Trophoblast cell (in vitro differentiated cells and primary cell): ENCODE measurements around the gene COX7A2L.

Experiments
- DNase-seq, 2 donors: peaks; one replicate each; pipeline ENCODE4 v3.0.0-alpha.2; 2016
- H2AFZ ChIP-seq: 2 replicates; pipeline ENCODE4 v1.6.1; 2013; ENCODE audit warnings: low read length, moderate library complexity, mild to moderate bottlenecking; ENCODE audit not compliant: insufficient read depth, poor library complexity
- H2AK5ac ChIP-seq: 2 replicates; pipeline ENCODE4 v1.6.1; 2013; ENCODE audit warnings: mild to moderate bottlenecking, low read length
- H2BK120ac ChIP-seq: 2 replicates; pipeline ENCODE4 v1.6.1; 2013; ENCODE audit warnings: low read length, mild to moderate bottlenecking, moderate library complexity; ENCODE audit not compliant: insufficient read depth, poor library complexity
- H2BK12ac ChIP-seq: 2 replicates; pipeline ENCODE4 v1.6.1; 2013; ENCODE audit warnings: mild to moderate bottlenecking, low read length, moderate library complexity
- H2BK5ac ChIP-seq: 2 replicates; pipeline ENCODE4 v1.6.1; 2013; ENCODE audit warnings: low read length, low read depth, moderate library complexity, mild to moderate bottlenecking; ENCODE audit not compliant: poor library complexity
- H3K14ac ChIP-seq: 2 replicates; pipeline ENCODE4 v1.6.1; 2013; ENCODE audit warnings: mild to moderate bottlenecking, low read length
- H3K18ac ChIP-seq: 2 replicates; pipeline ENCODE4 v1.6.1; 2013; ENCODE audit warnings: mild to moderate bottlenecking, low read length
- H3K23ac ChIP-seq: 2 replicates; pipeline ENCODE4 v1.6.1; 2013; ENCODE audit warnings: low read length
- H3K27ac ChIP-seq: 2 replicates; pipeline ENCODE4 v1.5.1; 2013; ENCODE audit warnings: low read depth, mild to moderate bottlenecking, inconsistent platforms, low read length, moderate library complexity
- H3K27me3 ChIP-seq: 2 replicates; pipeline ENCODE4 v1.6.1; 2013; ENCODE audit warnings: inconsistent platforms, mild to moderate bottlenecking, low read length, moderate library complexity; ENCODE audit not compliant: insufficient read depth
- H3K36me3 ChIP-seq, 2 experiments: 1 replicate in 1 of 2; 2 replicates in 1 of 2; pipeline ENCODE4 v1.6.1; 2013; ENCODE audit warnings: low read length in 2 of 2, mild to moderate bottlenecking in 2 of 2, moderate library complexity in 1 of 2; ENCODE audit not compliant: insufficient read depth in 2 of 2, control insufficient read depth in 1 of 2
- H3K4ac ChIP-seq: 2 replicates; pipeline ENCODE4 v1.6.1; 2013; ENCODE audit warnings: low read depth, mild to moderate bottlenecking, low read length, moderate library complexity
- H3K4me1 ChIP-seq, 2 experiments: 1 replicate in 1 of 2; 2 replicates in 1 of 2; pipeline ENCODE4 v1.6.1; 2013; ENCODE audit warnings: low read length in 2 of 2, mild to moderate bottlenecking in 2 of 2, moderate library complexity in 1 of 2; ENCODE audit not compliant: insufficient read depth in 2 of 2, control insufficient read depth in 1 of 2
- H3K4me2 ChIP-seq: 2 replicates; pipeline ENCODE4 v1.6.1; 2013; ENCODE audit warnings: inconsistent platforms, mild to moderate bottlenecking, low read length, moderate library complexity
- H3K4me3 ChIP-seq: 2 replicates; pipeline ENCODE4 v1.5.1; 2013; ENCODE audit warnings: mild to moderate bottlenecking, low read depth, low read length, inconsistent platforms
- H3K79me1 ChIP-seq: one replicate; pipeline ENCODE4 v1.6.1; 2013; ENCODE audit warnings: low read length
- H3K79me2 ChIP-seq: 2 replicates; pipeline ENCODE4 v1.6.1; 2013; ENCODE audit warnings: low read length, mild to moderate bottlenecking; ENCODE audit not compliant: control insufficient read depth, insufficient read depth, poor library complexity
- H3K9ac ChIP-seq: 2 replicates; pipeline ENCODE4 v1.6.1; 2013; ENCODE audit warnings: mild to moderate bottlenecking, low read length
- H3K9me3 ChIP-seq: 2 replicates; pipeline ENCODE4 v1.6.1; 2013; ENCODE audit warnings: low read depth, mild to moderate bottlenecking, control low read depth, inconsistent platforms, low read length; ENCODE audit not compliant: insufficient read depth
- H4K12ac ChIP-seq: 2 replicates; pipeline ENCODE4 v1.6.1; 2013; ENCODE audit warnings: low read depth, mild to moderate bottlenecking, low read length, moderate library complexity
- H4K8ac ChIP-seq: 2 replicates; pipeline ENCODE4 v1.6.1; 2013; ENCODE audit warnings: low read depth, mild to moderate bottlenecking, low read length, moderate library complexity
- H4K91ac ChIP-seq: one replicate; pipeline ENCODE4 v1.6.1; 2013; ENCODE audit warnings: low read depth, mild to moderate bottlenecking, low read length, moderate library complexity
- WGBS: extraction: QIAGEN DNeasy Blood & Tissue Kit; methylation state at CpG from one replicate; pipeline ENCODE4 v1.1.7; 2013; ENCODE audit warnings: missing lambda C conversion rate; ENCODE audit not compliant: insufficient read length, insufficient coverage; ENCODE audit errors: extremely low coverage; 5-methylcytosine and 5-hydroxymethylcytosine counted together

COX7A2L gene

GRCh38 chr2:42307180-42307579 is 53.8 kb downstream of the COX7A2L start:
- H4K91ac ChIP-seq, result no peak overlapping the region
- no peak overlapping the region for H3K4me2 ChIP-seq
- no peak overlapping the region for H4K8ac ChIP-seq
- no peak overlapping the region for H3K4ac ChIP-seq
- H3K9me3 ChIP-seq, result no peaks in the 10 kb centered on the region
- H3K9ac ChIP-seq, result no peak overlapping the region
- H2AK5ac ChIP-seq, result no peak overlapping the region
- H4K12ac ChIP-seq, result no peak overlapping the region
- H3K79me2 ChIP-seq, result no peaks in the 10 kb centered on the region
- DNase-seq, result no peak
- no peak overlapping the region for H3K18ac ChIP-seq
- no peak overlapping the region for H2BK12ac ChIP-seq
- H3K14ac ChIP-seq, result no peak overlapping the region
- no peaks in the 10 kb centered on the region for H3K79me1 ChIP-seq
- no peak overlapping the region for H2BK5ac ChIP-seq
- no peak overlapping the region for H2BK120ac ChIP-seq
- H3K27ac ChIP-seq, result no peak overlapping the region
- H3K4me3 ChIP-seq, result no peak overlapping the region
- H3K36me3 ChIP-seq, result peaks cover 10 to 18% of the 10 kb centered on the region in 2 experiments
- no peaks in the 10 kb centered on the region for H3K27me3 ChIP-seq
- H3K4me1 ChIP-seq, result peaks cover 0 to 1% of the 10 kb centered on the region in 2 experiments
- H3K23ac ChIP-seq, result no peak overlapping the region
- no peak overlapping the region for H2AFZ ChIP-seq

GRCh38 chr2:42304059-42304713 is 56.8 kb downstream of the COX7A2L start:
- H3K9ac ChIP-seq, result no peak overlapping the region
- no peak overlapping the region for H3K4ac ChIP-seq
- no peak overlapping the region for H4K12ac ChIP-seq
- H3K79me1 ChIP-seq, result no peaks in the 10 kb centered on the region
- H3K4me3 ChIP-seq, result no peak overlapping the region
- H2AK5ac ChIP-seq, result no peak overlapping the region
- H3K18ac ChIP-seq, result no peak overlapping the region
- H2BK12ac ChIP-seq, result no peak overlapping the region
- no CpG with 5 or more reads among the region's 2 CpGs for WGBS
- no peaks in the 10 kb centered on the region for H3K27me3 ChIP-seq
- no peak overlapping the region for H3K23ac ChIP-seq
- H4K8ac ChIP-seq, result no peak overlapping the region
- DNase-seq, result no peak
- no peaks in the 10 kb centered on the region for H3K9me3 ChIP-seq
- no peaks in the 10 kb centered on the region for H3K79me2 ChIP-seq
- no peak overlapping the region for H2BK120ac ChIP-seq
- H3K4me1 ChIP-seq, result no peaks in the 10 kb centered on the region
- H4K91ac ChIP-seq, result no peak overlapping the region
- no peak overlapping the region for H2BK5ac ChIP-seq
- H3K36me3 ChIP-seq, result peaks cover 10 to 18% of the 10 kb centered on the region in 2 experiments
- H3K14ac ChIP-seq, result no peak overlapping the region
- no peak overlapping the region for H3K27ac ChIP-seq
- no peak overlapping the region for H3K4me2 ChIP-seq
- no peak overlapping the region for H2AFZ ChIP-seq

- Histone ChIP-seq H3K4me1 (no peaks in the 10 kb centered on the region), H2AK5ac (no peak overlapping the region), H2BK5ac (no peak overlapping the region), H3K14ac (no peak overlapping the region), H2BK120ac (no peak overlapping the region), H3K27me3 (no peaks in the 10 kb centered on the region), H3K79me2 (no peaks in the 10 kb centered on the region), H3K27ac (no peak overlapping the region), H4K8ac (no peak overlapping the region), H4K12ac (no peak overlapping the region), H3K4me3 (no peak overlapping the region), H4K91ac (no peak overlapping the region), H2BK12ac (no peak overlapping the region), H3K18ac (no peak overlapping the region), H3K36me3 (peaks cover 12 to 18% of the 10 kb centered on the region in 2 experiments), H3K9me3 (no peaks in the 10 kb centered on the region), H2AFZ (no peak overlapping the region), H3K79me1 (no peaks in the 10 kb centered on the region), H3K4me2 (no peak overlapping the region), H3K23ac (no peak overlapping the region), H3K4ac (no peak overlapping the region), H3K9ac (no peak overlapping the region)
- WGBS, result 100% methylated on average over 2 of the region's 3 CpGs
- DNase-seq, result no peak
Observed at GRCh38 chr2:42303252-42303651, 57.8 kb downstream of the COX7A2L start.

- no peaks in the 10 kb centered on the region for H3K27me3 ChIP-seq
- H4K8ac ChIP-seq, result no peak overlapping the region
- no peak overlapping the region for H2AFZ ChIP-seq
- H3K9ac ChIP-seq, result no peak overlapping the region
- no peak overlapping the region for H3K4me2 ChIP-seq
- H3K18ac ChIP-seq, result no peak overlapping the region
- H3K4me1 ChIP-seq, result no peaks in the 10 kb centered on the region
- no peaks in the 10 kb centered on the region for H3K79me2 ChIP-seq
- H3K14ac ChIP-seq, result no peak overlapping the region
- H4K91ac ChIP-seq, result no peak overlapping the region
- no peak overlapping the region for H4K12ac ChIP-seq
- WGBS, result no CpG with 5 or more reads among the region's 2 CpGs
- no peaks in the 10 kb centered on the region for H3K9me3 ChIP-seq
- H3K79me1 ChIP-seq, result no peaks in the 10 kb centered on the region
- no peak overlapping the region for H3K23ac ChIP-seq
- DNase-seq, result no peak
- H2BK5ac ChIP-seq, result no peak overlapping the region
- no peak overlapping the region for H3K4me3 ChIP-seq
- no peak overlapping the region for H2BK12ac ChIP-seq
- peaks cover 13 to 14% of the 10 kb centered on the region in 2 experiments for H3K36me3 ChIP-seq
- H3K27ac ChIP-seq, result no peak overlapping the region
- H2BK120ac ChIP-seq, result no peak overlapping the region
- no peak overlapping the region for H3K4ac ChIP-seq
- no peak overlapping the region for H2AK5ac ChIP-seq
Observed at GRCh38 chr2:42300527-42300926, 60.5 kb downstream of the COX7A2L start.
